HAP-1 (cell line): Measurements from ENCODE around the gene TAOK1.

Experiments used
- DNase-seq, 2 experiments: peaks; one replicate each; pipeline ENCODE4 v3.0.0-alpha.2; 2016 to 2020; ENCODE audit warnings: low spot score in 2 of 2
- H3K27me3 ChIP-seq: fragments of 250-450 bp; sonication (Bioruptor Pico); 2 replicates; pipeline ENCODE4 v1.5.1; 2020; ENCODE audit warnings: low read depth, mild to moderate bottlenecking, moderate library complexity
- H3K36me3 ChIP-seq: fragments of 250-450 bp; sonication (Bioruptor Pico); replicated peaks from 2 replicates; pipeline ENCODE4 v1.5.1; 2020; ENCODE audit warnings: mild to moderate bottlenecking
- H3K4me1 ChIP-seq: fragments of 250-450 bp; sonication (Bioruptor Pico); 2 replicates; pipeline ENCODE4 v1.5.1; 2020; ENCODE audit warnings: mild to moderate bottlenecking
- H3K4me3 ChIP-seq: fragments of 250-450 bp; sonication (Bioruptor Pico); 2 replicates; pipeline ENCODE4 v1.5.1; 2020; ENCODE audit warnings: mild to moderate bottlenecking, moderate library complexity
- H3K9me3 ChIP-seq: fragments of 250-450 bp; sonication (Bioruptor Pico); 2 replicates; pipeline ENCODE4 v1.5.1; 2020; ENCODE audit warnings: mild to moderate bottlenecking, moderate library complexity
- in situ Hi-C: fragments of 300-500 bp; cut with MboI; formaldehyde crosslinking; loops from 3 replicates; pipeline ENCODE4 v1.14.3; 2020; ENCODE audit warnings: low sequenced_read_pairs, inconsistent platforms, mixed read lengths

Gene TAOK1

DNA sequence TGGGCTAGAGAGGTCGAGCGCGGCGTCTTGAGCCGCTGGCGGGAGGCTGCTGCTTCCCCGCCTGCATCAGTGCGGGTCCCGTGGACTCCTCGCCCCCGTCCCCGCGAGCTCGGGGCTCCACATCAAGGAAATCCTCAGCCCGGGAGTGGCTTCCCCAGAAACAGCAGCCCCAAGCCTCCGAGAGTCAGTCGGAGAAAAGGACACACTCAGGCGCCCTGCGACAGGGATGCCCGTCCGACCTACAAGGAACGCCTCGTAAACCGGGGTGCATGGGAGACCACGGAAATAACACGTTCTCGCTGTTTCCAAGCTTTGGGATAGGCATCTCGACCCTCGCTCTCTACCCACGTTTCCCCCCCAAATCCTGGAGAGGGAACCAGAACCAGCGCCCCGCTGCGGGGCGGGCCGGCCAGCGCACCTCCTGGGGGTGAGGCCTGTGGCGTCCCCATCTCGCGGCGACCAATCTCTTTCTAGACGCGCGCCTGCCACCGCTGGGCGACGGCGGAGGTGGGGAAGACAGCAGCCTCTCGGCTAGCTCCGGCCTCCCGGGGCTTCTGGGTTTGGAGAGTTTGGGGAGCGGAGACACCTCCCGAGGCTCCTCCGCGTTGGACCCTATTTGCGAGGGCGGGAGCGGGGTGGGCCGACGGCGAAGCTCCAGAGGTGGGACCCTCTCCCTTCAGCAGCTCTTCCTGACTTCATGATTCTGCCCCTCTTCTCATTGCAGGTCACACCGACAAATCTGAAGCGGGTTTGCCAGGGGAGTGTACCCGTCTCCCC is 177.6 kb downstream of the TAOK1 start:
- H3K4me3 ChIP-seq: peak overlapping the region; percentile 56
- H3K4me1 ChIP-seq: peaks cover 12% of the 10 kb centered on the region
- H3K9me3 ChIP-seq: no peaks in the 10 kb centered on the region
- peak; percentile 63 to 85 for DNase-seq
- H3K27me3 ChIP-seq: no peaks in the 10 kb centered on the region
- peaks cover 15% of the 10 kb centered on the region for H3K36me3 ChIP-seq
- in situ Hi-C loops: loop anchor here (5.0 kb wide), 1 partner anchor 50 kb away; no protein-coding TSS in a partner anchor

DNA sequence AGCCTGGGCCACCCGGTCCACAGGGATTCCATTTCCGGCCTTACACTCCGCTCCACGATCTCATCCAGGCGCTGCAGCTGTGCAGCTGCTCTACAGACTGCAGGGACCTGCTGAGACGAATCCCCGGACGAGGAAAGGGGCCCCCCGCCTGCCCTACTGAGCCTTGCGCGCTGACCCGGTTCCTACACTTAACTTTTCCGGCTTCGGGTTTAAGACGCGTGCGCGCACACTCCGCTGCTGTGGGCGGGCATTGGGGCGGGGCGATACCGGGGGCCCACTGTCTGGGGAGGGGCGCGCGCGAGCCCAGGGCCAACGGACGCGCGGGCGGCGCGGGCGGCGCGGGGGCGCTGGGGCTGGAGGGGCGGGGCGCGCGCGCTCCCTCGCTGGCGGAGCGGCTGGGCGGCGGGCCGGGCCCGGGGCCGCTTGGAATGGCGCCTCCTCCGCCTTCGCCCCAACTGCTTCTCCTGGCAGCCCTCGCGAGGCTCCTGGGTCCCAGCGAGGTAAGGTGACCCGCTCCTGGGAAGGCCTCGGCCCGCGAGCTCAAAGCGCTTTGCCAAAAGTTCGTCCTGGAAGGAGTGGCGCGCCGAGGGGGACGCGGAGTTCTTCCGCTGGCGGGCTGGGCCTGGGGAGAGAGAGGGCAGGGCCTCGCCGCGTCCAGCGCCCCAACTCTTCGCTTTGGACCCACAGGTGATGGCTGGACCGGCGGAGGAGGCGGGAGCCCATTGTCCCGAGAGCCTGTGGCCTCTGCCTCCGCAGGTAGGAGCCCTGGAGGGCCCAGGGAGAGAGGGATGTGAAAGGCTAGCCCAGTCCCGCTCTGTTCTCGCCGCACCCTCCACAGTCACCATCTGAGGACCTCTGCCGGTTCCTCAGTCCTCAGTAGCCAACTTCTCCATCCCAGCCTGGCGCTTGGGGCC is 178.4 kb downstream of the TAOK1 start, which contains the start of gene TP53I13:
Gene TP53I13, plus strand, starts transcription at position 371 of the 914 bp plus-strand sequence. Its CDS starts 58 bp downstream, at position 429.
- H3K4me1 ChIP-seq: peaks cover 12% of the 10 kb centered on the region
- no peaks in the 10 kb centered on the region for H3K27me3 ChIP-seq
- peaks cover 19% of the 10 kb centered on the region for H3K36me3 ChIP-seq
- H3K4me3 ChIP-seq: peak within 1 kb of the TSS; percentile 56
- in situ Hi-C loops: loop anchor here (5.0 kb wide), 1 partner anchor 49 kb away; no protein-coding TSS in a partner anchor
- no peaks in the 10 kb centered on the region for H3K9me3 ChIP-seq
- peak; percentile 82 to 96 for DNase-seq

DNA sequence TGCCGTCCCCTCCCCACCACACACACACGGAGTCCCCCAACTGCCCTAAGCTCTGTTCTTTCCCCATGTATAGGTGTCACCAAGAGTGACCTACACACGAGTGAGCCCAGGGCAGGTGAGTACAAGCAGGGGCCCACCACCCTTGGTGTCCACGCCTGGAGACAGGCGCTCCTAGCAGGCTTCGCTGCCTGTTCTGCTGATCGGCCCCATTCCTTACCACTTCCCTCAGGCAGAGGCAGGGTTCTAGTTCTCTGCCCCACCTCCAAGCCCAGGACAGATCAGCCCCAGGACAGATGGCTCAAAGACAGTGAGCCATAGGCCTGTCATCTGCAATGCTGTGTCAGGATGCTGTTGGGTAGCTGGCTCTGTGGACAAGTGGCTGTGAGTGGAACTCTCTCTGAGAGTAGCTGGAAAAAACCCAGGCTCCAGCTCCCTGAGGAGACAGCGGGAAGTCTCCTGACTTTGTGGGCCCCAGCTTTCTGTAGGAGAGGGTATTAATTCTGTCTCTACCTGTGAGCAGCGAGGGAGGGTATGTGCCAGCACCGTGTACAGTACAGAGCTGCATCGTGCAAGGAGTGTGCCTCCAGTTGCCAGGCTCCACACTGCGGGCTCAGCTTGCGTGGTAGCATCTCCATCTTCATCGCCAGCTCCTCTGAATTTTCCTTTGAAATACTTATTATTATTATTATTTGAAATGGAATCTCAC is 179.2 kb downstream of the TAOK1 start:
- DNase-seq: peak in 1 of 2 experiments; percentile 11
- H3K9me3 ChIP-seq: no peaks in the 10 kb centered on the region

DNA sequence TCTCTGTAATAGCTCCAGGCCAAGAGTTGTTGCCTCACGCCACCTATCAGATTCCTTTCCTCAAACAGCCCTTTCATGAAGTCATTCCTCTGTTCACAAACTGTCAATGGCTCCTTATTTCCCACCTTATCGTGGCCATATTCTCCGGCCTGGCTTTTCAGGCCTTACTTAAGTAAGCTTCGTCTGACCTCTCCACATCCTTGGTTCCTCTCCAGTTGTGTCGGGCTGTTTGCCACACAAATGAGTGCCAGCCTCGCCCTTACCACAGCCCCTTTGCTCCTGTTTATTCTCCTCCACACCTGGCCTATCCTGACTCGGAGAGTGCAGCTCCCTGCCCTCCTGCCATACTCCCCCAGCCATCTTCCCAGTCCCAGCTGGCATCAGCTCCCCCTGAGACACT is 180.4 kb downstream of the TAOK1 start:
- Histone ChIP-seq H3K9me3 (no peaks in the 10 kb centered on the region), H3K4me1 (peaks cover 1% of the 10 kb centered on the region), H3K27me3 (no peaks in the 10 kb centered on the region), H3K4me3 (no peak overlapping the region), H3K36me3 (peaks cover 28% of the 10 kb centered on the region)
- in situ Hi-C loops: no loop called here
- no peak for DNase-seq

More for the DNA sequence above, 179.2 kb downstream of the TAOK1 start:
- no peaks in the 10 kb centered on the region for H3K27me3 ChIP-seq
- peak overlapping the region; percentile 56 for H3K4me3 ChIP-seq
- in situ Hi-C loops: loop anchor here (5.0 kb wide), 1 partner anchor 48 kb away; no protein-coding TSS in a partner anchor
- H3K4me1 ChIP-seq: peaks cover 9% of the 10 kb centered on the region
- peaks cover 20% of the 10 kb centered on the region for H3K36me3 ChIP-seq

DNA sequence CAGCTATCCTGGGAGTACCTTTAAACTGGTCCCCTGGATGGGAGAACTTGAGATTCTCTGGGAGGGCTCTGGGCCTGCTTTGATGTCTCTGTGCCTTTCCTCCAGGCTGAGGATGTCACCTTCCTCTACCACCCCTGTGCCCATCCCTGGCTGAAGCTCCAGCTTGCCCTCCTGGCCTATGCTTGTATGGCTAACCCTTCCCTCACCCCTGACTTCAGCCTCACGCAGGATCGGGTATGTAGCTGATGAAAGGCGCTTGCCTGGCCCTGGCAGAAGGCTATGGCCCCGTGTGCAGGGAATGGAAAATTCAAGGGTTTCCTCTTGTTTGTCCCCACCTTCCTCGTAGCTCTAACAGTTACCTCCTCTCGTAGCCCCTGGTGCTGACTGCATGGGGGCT is 181.3 kb downstream of the TAOK1 start:
- Histone ChIP-seq H3K36me3 (peaks cover 37% of the 10 kb centered on the region), H3K4me3 (no peak overlapping the region), H3K27me3 (no peaks in the 10 kb centered on the region), H3K4me1 (no peaks in the 10 kb centered on the region), H3K9me3 (no peaks in the 10 kb centered on the region)
- in situ Hi-C loops: no loop called here
- peak in 1 of 2 experiments; percentile 8 for DNase-seq

DNA sequence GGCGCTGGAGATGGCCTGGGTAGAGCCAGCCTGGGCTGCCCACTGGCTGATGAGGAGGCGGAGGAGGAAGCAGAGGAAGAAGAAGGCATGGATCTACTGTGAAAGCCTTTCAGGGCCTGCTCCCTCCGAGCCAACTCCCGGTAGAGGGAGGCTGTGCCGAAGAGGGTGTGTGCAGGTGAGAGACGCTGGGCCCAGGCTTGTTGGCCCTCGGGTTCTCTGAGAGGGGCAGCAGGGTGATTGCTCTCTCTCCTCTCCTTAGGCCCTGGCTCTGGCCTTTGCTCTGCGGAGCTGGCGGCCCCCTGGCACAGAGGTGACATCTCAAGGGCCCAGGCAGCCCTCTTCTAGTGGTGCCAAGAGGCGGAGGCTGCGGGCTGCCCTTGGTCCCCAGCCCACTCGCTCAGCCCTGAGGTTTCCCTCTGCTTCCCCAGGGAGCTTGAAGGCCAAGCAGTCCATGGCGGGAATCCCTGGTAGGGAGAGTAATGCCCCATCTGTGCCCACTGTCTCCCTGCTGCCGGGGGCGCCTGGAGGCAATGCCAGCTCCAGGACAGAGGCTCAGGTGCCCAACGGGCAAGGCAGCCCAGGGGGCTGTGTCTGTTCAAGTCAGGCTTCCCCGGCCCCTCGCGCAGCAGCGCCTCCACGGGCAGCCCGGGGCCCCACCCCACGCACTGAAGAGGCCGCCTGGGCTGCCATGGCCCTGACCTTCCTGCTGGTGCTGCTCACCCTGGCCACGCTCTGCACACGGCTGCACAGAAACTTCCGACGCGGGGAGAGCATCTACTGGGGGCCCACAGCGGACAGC is 181.9 kb downstream of the TAOK1 start:
- Histone ChIP-seq H3K27me3 (no peaks in the 10 kb centered on the region), H3K9me3 (no peaks in the 10 kb centered on the region), H3K4me3 (no peak overlapping the region), H3K4me1 (no peaks in the 10 kb centered on the region), H3K36me3 (peaks cover 43% of the 10 kb centered on the region)
- in situ Hi-C loops: no loop called here
- DNase-seq: peak in 1 of 2 experiments; percentile 9

DNA sequence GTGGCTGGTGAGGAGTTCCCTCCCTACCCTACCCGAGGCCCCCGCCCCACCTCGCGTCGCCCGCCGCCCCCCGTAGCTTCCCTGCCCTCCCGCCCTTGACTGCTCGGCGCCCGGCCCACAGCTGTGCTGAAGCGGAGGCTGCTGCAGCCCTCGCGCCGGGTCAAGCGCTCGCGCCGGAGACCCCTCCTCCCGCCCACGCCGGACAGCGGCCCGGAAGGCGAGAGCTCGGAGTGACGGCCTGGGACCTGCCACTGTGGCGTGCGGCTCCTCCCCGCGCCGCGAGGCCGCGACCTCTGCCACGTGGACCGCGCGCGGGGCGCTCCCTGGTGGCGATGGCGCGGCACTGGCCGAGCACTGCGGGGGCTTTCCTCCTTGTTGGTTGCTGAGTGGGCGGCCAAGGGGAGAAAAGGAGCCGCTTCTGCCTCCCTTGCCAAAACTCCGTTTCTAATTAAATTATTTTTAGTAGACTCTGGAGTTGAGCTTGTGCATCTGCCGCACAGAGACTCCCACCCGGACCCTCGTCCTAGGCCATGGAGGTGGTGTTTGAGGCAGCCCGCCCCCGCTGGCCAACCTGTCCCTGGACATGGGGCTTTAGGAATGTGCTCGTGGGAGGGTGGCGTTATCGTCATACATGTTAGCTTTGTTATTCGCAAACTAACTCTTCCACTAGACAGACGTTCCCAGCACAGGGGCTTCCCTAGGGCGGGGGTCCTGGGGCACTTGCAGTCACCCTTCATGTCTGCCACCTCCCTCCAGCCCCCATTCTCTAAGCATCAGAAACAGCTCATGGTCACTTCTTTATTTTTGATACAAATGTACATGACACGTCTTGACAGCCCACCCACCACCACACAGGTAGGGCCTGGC is 182.8 kb downstream of the TAOK1 start:
- no peak overlapping the region for H3K4me3 ChIP-seq
- no peaks in the 10 kb centered on the region for H3K4me1 ChIP-seq
- H3K9me3 ChIP-seq: no peaks in the 10 kb centered on the region
- H3K27me3 ChIP-seq: no peaks in the 10 kb centered on the region
- peaks cover 52% of the 10 kb centered on the region for H3K36me3 ChIP-seq
- in situ Hi-C loops: no loop called here
- peak in 1 of 2 experiments; percentile 22 for DNase-seq

DNA sequence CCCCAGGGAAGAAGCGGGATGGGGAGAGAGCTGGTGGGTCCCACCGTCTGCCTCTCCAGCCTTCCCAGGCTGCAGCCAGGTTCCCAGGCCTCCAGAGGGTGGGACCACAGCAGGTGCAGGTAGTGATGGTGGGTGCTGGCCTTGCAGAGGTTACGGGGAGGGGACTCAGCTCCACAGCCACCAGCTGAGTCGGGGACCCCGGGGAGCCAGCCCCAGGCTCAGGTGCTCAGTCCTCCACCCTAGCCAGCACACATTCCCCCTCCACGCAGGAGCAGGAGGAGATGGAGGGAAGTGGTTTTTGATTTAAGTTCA is 183.4 kb downstream of the TAOK1 start:
- in situ Hi-C loops: no loop called here
- Histone ChIP-seq H3K4me1 (no peaks in the 10 kb centered on the region), H3K36me3 (peaks cover 57% of the 10 kb centered on the region)

DNA sequence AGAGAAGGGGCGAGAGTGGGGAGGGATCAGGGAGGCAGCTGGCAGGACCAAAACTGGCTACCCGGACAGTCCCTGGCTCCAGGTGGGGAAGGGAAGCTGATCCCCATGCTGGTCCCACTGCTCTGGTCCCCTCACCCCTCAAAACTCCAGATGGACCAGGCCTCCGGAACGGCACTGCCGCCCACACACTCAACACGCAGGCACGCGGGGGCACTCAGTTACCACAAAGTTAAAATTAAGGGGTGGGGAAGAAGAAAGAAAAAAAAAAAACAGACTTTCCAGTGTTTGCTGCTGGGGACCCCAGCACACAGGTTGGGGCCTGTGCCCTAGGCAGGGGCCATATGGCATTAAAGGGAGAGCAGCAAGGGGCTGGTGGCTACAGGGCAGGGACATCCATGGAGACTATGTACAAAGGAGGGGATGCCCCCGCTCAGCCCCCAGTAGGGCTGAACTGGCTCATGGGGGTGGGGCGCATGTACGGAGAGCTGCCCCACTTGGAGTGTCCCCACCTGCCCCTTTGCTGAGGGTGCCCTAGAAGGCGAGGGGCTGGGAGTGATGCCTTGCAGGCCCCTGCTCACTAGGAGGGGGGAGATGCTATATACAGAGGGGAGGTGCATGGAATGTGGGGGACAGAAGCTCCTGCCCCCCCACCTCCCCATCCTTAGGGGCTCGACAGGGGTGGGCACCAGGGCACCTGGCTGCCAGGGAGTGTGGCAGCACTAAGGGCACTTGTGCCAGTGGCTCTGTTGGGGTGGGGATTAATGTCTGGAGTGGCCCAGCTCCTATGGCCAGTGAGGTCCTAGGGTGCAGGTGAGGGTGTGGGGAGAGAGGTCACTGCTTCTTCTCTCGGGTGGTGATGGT is 183.9 kb downstream of the TAOK1 start:
- no peak for DNase-seq
- no peaks in the 10 kb centered on the region for H3K4me1 ChIP-seq
- H3K4me3 ChIP-seq: no peak overlapping the region
- H3K27me3 ChIP-seq: no peaks in the 10 kb centered on the region
- in situ Hi-C loops: no loop called here
- H3K9me3 ChIP-seq: no peaks in the 10 kb centered on the region
- H3K36me3 ChIP-seq: peaks cover 62% of the 10 kb centered on the region

More for the DNA sequence above, 183.4 kb downstream of the TAOK1 start:
- DNase-seq: no peak
- H3K4me3 ChIP-seq: no peak overlapping the region
- H3K27me3 ChIP-seq: no peaks in the 10 kb centered on the region
- no peaks in the 10 kb centered on the region for H3K9me3 ChIP-seq

DNA sequence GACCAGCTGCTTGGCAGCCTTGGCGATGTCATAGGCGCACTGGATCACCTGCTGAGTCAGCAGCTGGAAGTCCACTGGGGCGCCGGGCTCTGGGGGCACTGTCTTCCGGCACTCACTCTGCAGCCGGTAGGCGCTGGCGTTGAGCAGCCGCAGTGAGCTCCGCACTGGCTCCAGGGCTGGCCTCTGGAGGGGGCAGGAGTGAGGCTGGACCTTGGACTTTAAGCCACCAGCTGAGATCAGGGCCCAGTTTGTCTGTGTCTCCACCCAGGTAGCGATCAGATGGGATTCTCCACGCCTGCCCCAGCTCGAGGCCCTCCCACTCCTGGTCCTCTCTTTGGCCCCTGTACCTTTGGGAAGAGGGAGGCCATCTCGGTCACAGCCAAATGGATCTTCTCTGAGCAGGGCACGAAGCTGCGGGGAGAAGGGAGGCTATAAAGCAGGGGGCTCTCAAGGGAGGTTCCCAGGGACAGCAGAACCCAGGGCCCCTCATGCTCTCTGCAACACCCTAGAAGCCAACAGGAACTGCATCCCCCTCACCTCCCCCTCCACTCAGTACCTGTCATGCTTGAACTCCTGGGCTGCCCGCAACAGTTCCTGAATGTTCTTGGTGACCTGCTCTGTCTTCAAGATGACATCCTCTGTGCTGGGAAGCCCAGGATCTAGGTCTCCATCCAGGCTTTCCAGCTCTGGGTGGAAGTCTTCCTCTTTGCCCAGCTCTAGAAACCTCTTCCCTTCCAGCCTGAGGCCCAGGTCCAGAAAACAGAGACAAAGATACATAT is 184.8 kb downstream of the TAOK1 start:
- Histone ChIP-seq H3K27me3 (no peaks in the 10 kb centered on the region), H3K36me3 (peaks cover 68% of the 10 kb centered on the region), H3K4me1 (no peaks in the 10 kb centered on the region), H3K4me3 (no peak overlapping the region), H3K9me3 (no peaks in the 10 kb centered on the region)
- in situ Hi-C loops: no loop called here
- no peak for DNase-seq
